ENCODE results near the gene GAMT.

DNA sequence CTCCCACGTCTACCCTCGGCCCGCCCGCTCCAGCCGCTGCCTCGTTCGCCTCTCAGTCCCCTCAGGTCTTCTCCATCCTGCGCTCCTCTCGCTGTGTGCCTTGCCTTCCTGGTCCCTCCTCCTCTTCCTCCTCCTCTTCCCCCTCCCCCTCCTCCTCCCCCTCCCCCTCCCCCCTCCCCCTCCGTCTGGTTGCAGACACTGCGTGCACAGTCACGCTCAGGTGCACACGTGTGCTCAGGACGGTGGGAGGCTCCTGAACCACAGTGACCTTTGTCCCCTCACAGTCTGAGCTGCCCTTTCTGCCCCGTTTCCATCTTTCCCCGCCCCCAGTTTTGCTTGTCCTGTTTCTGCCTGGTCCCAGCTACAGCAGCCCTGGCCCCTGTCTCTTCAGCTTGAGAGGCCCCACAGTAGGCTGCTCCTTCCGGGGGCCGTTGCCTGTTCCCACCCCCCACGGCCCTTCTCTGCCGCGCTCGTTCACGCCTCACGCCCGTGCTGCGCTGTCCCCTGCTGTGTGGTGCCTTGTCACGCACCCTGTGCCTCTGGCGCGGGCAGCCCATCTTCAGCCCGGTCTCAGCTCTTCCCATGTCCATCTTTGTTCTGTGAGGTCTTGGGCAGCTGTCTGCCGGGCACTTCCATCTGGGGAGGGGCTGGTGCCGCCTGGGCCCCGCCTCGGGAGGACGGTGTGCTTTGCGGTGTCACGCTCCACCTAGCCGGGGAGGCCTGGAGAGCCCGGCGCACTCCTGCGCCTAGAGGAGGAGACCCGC, 23.0 kb upstream of the GAMT start:
- no peak for TF ChIP-seq HDGF (IDR thresholded peaks at IDR 0.05; ENCODE audit: borderline replicate concordance)
- TF ChIP-seq SP1 (IDR thresholded peaks at IDR 0.05): no peak
- TF ChIP-seq L3MBTL2 (conservative IDR thresholded peaks at IDR 0.05): no peak
